ENCODE measurements around the gene OBSL1. TPM values are rescaled to one million over a fixed set of nuclear protein-coding genes. Genes with fewer than 3 reads are reported as not detected.
A peak's percentile ranks its signal among the peaks of the same experiment; 100 is the strongest.

The OBSL1 gene
- polyA plus RNA-seq, 2 donors, result 19.9 to 28.6 TPM

DNA sequence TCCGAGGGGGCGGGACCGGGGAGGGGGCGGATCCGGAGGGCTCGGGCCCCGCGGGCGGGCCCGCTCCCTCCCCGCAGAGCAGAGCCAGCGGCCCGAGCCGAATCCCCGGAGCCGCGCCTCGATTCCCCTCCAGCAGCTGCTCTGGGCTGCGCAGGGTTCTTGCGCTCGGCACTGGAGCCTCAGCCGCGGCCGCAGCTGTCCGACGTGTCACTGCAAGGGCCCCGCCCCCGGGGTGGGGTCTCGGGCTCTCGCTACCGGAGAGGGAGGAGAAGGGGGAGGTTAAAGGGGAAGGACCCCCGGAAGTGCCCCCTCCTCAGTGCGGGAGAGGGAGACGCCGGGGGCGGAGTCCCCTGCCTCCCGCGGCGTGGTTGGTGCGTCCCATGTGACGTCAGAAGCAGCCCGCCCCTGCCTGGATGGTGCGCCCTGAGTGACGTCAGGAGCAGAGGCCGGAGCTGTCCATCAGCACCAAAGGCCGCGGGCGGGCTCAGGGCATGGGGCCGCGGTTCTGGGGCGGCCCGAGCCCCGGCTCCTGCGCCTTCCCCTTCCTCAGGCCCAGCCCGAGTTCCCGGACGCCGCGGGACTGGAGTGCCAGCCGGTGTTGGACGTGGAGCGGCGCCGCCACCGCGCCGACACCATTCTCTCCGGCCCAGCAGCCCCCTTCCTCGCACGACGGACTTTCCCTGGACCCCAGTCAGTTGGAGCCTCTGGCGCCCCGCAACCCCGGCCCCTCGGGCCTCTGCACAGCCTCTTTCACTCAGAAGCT lies 27.6 kb downstream of the OBSL1 start, which contains the start of the genes CHPF and TMEM198:
Gene CHPF, minus strand, starts transcription at position 214 of the 763 bp plus-strand sequence. CDS start 271 bp downstream, outside the sequence.
Gene TMEM198, plus strand, starts transcription at position 433 of the 763 bp plus-strand sequence. CDS start 700 bp downstream, outside the sequence.
- peaks cover 0 to 15% of the 10 kb centered on the region in 2 donors for H3K4me1 ChIP-seq (ENCODE audit: control insufficient read depth in 2 of 2, insufficient read depth in 2 of 2, low read length in 1 of 2)
- no peaks in the 10 kb centered on the region for H3K9me3 ChIP-seq (ENCODE audit: control insufficient read depth in 2 of 2, insufficient read depth in 1 of 2, low read depth in 1 of 2, low read length in 1 of 2)
- 1% methylated on average over 66 to 75 of the region's 75 CpGs for WGBS, 2 donors
- no peaks in the 10 kb centered on the region for H3K27me3 ChIP-seq (ENCODE audit: control insufficient read depth in 1 of 2, insufficient read depth in 2 of 2, low read length in 2 of 2)
- peak within 1 kb of the TSS; percentile 66 to 70 for H3K4me3 ChIP-seq (ENCODE audit: low read depth in 1 of 2, low read length in 2 of 2)
- H3K36me3 ChIP-seq (ENCODE audit: control insufficient read depth in 2 of 2, insufficient read depth in 2 of 2, low read length in 1 of 2), result peaks cover 0 to 22% of the 10 kb centered on the region in 2 donors
- peak within 1 kb of the TSS; percentile 88 to 92 for H3K27ac ChIP-seq (ENCODE audit: low read depth in 2 of 2, low read length in 1 of 2)

DNA sequence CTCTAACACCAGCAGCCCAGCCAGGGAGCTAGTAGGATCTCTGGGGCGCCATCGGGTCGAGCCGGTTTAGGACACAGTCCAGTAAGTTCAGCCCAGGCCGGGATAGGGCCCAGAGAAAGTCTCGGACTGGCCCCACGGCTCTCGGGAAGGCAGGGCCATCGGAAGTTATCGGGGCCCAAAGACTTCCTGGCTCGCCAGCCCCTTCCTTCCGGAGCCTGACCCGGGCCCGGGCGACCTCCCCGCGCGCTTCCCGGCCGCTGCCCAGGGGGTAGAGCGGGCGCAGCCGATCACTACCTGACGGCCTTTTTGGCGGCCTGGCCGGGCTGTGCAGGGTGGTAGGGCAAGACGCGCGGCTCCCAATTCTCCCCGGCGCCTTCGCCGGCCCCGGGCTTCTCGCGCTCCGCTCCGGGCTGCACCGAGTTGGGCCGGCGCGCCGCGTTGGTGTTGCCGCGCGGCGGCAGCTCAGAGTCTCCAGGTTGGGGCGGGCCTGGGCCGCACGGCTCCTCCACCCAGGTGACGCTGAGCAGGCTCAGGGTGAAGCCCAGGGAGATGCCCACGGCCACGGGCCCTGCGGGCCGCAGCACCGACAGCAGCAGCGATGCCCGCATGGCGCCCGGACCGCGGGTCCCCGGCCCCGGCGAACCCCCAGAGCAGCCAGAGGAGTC lies 28.3 kb downstream of the OBSL1 start:
- Histone ChIP-seq H3K4me1 (ENCODE audit: control insufficient read depth in 2 of 2, insufficient read depth in 2 of 2, low read length in 1 of 2) (peaks cover 0 to 15% of the 10 kb centered on the region in 2 donors), H3K36me3 (ENCODE audit: control insufficient read depth in 2 of 2, insufficient read depth in 2 of 2, low read length in 1 of 2) (peaks cover 0 to 24% of the 10 kb centered on the region in 2 donors), H3K27me3 (ENCODE audit: control insufficient read depth in 1 of 2, insufficient read depth in 2 of 2, low read length in 2 of 2) (no peaks in the 10 kb centered on the region), H3K27ac (ENCODE audit: low read depth in 2 of 2, low read length in 1 of 2) (peak overlapping the region; percentile 88 to 92), H3K4me3 (ENCODE audit: low read depth in 1 of 2, low read length in 2 of 2) (peak overlapping the region; percentile 66 to 70), H3K9me3 (ENCODE audit: control insufficient read depth in 2 of 2, insufficient read depth in 1 of 2, low read depth in 1 of 2, low read length in 1 of 2) (no peaks in the 10 kb centered on the region)
- WGBS, 2 donors, result 0 to 1% methylated on average over 61 to 66 of the region's 66 CpGs

DNA sequence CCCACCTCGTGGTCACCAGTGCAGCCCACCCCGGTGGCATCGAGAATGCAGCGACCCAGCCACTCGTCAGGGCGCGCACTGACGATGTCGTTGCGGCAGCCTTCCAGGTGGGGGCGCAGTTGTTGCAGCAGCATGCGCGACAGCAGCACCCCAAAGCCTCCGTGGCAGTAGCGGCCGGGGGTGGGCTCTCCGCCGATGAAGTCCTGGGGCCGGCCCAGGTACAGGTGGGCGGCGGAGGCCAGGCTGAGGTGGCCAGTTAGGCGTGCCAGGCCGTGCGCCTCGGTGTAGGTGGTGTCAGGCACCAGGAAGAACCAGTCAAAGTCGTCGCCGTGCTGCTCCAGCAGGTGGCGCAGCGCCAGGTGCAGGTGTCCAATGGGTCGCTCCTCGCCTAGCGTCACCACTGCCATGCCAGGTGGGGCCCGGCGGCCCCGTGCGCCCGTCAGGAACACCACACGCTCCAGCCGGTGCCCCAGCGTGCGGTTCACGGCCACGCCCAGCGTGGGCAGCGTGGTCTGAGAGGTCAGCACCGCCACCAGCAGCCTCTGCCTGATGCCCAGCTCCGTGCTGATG lies 29.6 kb downstream of the OBSL1 start:
- H3K27ac ChIP-seq (ENCODE audit: low read depth in 2 of 2, low read length in 1 of 2), result peak overlapping the region in 1 of 2 donors; percentile 1
- H3K27me3 ChIP-seq (ENCODE audit: control insufficient read depth in 1 of 2, insufficient read depth in 2 of 2, low read length in 2 of 2), result no peaks in the 10 kb centered on the region
- 13 to 17% methylated on average over 44 to 48 of the region's 48 CpGs for WGBS, 2 donors
- H3K36me3 ChIP-seq (ENCODE audit: control insufficient read depth in 2 of 2, insufficient read depth in 2 of 2, low read length in 1 of 2), result peaks cover 0 to 24% of the 10 kb centered on the region in 2 donors
- peaks cover 0 to 15% of the 10 kb centered on the region in 2 donors for H3K4me1 ChIP-seq (ENCODE audit: control insufficient read depth in 2 of 2, insufficient read depth in 2 of 2, low read length in 1 of 2)
- no peaks in the 10 kb centered on the region for H3K9me3 ChIP-seq (ENCODE audit: control insufficient read depth in 2 of 2, insufficient read depth in 1 of 2, low read depth in 1 of 2, low read length in 1 of 2)
- H3K4me3 ChIP-seq (ENCODE audit: low read depth in 1 of 2, low read length in 2 of 2), result peak overlapping the region; percentile 17 to 41

DNA sequence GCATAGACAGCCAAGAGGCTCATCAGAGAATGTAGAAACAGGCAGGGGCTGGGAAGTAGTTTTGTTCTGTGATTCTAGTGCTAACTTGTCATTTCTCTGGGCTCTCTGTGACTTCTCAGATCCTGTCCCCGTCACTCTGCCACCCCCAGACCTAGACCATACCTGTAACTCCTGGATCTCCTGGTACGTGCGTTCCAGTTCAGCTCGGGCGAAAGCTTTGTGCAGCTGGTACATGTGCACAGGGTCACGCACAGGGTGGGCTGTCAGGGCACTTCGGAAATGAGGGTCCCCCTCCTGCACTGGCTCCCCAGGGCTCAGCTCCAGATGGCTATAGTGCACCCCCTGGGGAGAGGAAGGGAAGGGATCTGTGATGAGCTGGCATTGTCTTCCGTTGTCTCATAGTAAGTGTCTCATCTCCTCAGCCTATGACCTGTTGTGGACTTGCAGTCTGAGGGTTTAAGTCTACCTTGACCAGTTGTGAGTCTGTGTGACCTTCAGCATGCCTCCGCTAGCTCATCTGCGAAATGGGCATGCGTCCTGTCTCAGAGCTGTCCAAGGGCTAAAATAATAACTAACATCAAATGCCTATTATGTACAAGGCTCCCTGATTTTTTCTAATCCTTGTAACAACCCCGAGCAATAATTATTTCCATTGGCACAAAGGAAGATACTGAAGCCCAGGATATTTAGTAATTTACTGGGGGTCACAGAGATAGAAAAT lies 30.4 kb downstream of the OBSL1 start:
- 86 to 89% methylated on average over 12 of the region's 12 CpGs for WGBS, 2 donors
- Histone ChIP-seq H3K27me3 (ENCODE audit: control insufficient read depth in 1 of 2, insufficient read depth in 2 of 2, low read length in 2 of 2) (no peaks in the 10 kb centered on the region), H3K4me3 (ENCODE audit: low read depth in 1 of 2, low read length in 2 of 2) (no peak overlapping the region), H3K4me1 (ENCODE audit: control insufficient read depth in 2 of 2, insufficient read depth in 2 of 2, low read length in 1 of 2) (peaks cover 0 to 15% of the 10 kb centered on the region in 2 donors), H3K9me3 (ENCODE audit: control insufficient read depth in 2 of 2, insufficient read depth in 1 of 2, low read depth in 1 of 2, low read length in 1 of 2) (no peaks in the 10 kb centered on the region), H3K27ac (ENCODE audit: low read depth in 2 of 2, low read length in 1 of 2) (no peak overlapping the region), H3K36me3 (ENCODE audit: control insufficient read depth in 2 of 2, insufficient read depth in 2 of 2, low read length in 1 of 2) (peaks cover 0 to 24% of the 10 kb centered on the region in 2 donors)

DNA sequence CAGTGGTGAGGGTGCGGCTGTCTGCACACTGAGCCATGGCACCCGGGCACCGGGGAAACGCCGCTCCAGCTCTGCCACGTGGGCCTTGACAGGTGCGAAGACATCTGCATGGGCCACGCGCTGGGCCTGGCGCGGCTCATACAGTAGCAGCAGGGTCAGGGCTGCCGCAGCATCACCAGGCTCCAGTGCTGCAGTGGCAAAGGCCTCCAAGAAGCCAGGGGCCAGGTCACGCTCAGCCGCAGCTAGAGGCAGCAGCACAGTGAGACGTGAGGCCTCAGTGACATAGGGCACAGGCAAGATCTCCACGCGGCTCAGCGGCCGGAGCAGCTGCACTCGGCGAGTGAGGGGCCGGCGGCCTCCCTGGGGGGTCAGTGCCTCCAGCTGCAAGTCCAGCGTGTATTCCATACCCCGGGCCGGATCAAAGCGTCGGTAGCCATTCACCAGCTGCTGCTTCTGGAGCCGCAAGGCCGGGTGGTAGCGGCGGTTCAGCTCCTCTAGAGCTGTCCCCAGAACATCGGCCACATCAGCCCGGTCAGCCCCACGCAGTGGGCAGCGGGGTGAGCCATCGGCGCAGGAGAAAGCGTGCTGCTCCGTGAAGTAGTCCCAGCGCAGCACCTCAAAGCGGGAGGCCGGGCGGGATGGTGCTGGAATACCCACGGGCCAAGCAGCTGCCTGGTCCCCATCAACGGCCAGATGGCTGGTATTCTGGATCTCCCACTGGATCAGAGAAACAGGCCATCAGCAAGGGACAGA lies 31.2 kb downstream of the OBSL1 start:
- WGBS, 2 donors, result 94 to 95% methylated on average over 46 of the region's 46 CpGs
- Histone ChIP-seq H3K27ac (ENCODE audit: low read depth in 2 of 2, low read length in 1 of 2) (no peak overlapping the region), H3K27me3 (ENCODE audit: control insufficient read depth in 1 of 2, insufficient read depth in 2 of 2, low read length in 2 of 2) (no peaks in the 10 kb centered on the region), H3K4me3 (ENCODE audit: low read depth in 1 of 2, low read length in 2 of 2) (no peak overlapping the region), H3K36me3 (ENCODE audit: control insufficient read depth in 2 of 2, insufficient read depth in 2 of 2, low read length in 1 of 2) (peaks cover 0 to 24% of the 10 kb centered on the region in 2 donors), H3K4me1 (ENCODE audit: control insufficient read depth in 2 of 2, insufficient read depth in 2 of 2, low read length in 1 of 2) (peaks cover 0 to 15% of the 10 kb centered on the region in 2 donors), H3K9me3 (ENCODE audit: control insufficient read depth in 2 of 2, insufficient read depth in 1 of 2, low read depth in 1 of 2, low read length in 1 of 2) (no peaks in the 10 kb centered on the region)

DNA sequence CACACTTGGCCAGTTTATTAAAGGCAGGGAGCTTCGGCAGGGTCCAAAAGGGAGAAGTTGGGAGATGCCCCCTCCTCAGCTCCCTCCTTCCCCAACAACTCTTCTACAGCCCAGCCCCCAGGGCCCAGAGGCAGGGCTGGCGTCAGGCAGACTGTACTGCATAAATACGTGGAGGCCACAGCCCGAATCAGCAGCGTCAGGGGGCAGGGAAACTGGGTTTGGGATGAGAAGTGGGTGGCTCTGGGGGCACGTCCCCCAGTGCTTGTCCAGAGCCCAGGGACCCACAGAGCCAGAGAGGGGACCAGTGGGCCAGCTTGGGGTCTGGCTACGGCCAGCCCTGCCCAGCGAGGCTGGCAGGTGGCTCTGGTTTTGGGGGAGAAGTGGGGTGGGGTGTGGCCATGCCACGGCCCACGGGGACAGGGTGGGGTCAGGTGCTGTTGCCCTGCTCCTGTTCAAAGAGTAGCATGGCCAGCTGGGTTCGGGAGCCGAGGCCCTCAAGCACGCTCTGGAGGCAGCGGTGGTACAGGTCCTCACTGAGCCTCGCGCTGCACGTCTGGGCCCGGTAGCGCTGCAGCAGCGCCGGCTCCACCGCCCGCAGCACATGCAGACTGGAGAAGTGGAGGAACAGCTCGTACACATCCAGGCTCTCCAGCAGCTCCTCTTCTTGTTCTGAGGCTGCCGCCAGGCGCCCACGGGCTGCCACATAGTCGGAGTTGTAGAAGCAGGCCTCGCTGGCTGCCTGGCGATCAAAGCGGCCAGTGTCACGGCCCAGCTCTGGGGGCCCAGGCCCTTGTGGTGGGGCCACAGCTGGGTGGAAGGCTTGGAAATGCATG lies 32.2 kb downstream of the OBSL1 start:
- H3K4me3 ChIP-seq (ENCODE audit: low read depth in 1 of 2, low read length in 2 of 2), result no peak overlapping the region
- no peak overlapping the region for H3K27ac ChIP-seq (ENCODE audit: low read depth in 2 of 2, low read length in 1 of 2)
- 85 to 88% methylated on average over 32 of the region's 32 CpGs for WGBS, 2 donors

DNA sequence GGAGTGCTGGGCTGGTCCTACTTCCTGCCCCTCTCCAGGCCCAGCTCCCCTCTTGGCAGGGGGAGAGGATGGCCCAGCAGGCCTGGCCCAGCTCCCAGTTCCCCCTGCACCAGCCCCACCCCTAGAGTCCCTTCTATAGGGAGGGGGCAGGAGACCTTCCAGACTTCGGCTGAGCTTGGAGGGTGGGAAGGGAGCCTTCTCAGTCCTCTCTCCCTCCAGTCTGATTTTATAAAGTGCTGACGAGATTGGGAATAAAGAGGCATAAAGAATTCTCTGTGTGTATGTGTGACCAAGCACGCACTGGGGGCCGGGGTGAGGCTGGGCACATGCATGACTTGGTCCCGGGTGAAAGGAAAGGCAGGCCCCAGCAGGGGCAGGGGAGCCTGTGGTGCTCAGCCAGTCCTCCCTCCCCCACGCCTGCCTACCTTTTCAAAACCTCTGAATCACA lies 32.8 kb downstream of the OBSL1 start:
- H3K27ac ChIP-seq (ENCODE audit: low read depth in 2 of 2, low read length in 1 of 2), result no peak overlapping the region
- H3K27me3 ChIP-seq (ENCODE audit: control insufficient read depth in 1 of 2, insufficient read depth in 2 of 2, low read length in 2 of 2), result no peaks in the 10 kb centered on the region
- H3K4me1 ChIP-seq (ENCODE audit: control insufficient read depth in 2 of 2, insufficient read depth in 2 of 2, low read length in 1 of 2), result peaks cover 0 to 8% of the 10 kb centered on the region in 2 donors
- 60 to 63% methylated on average over 6 of the region's 6 CpGs for WGBS, 2 donors
- H3K36me3 ChIP-seq (ENCODE audit: control insufficient read depth in 2 of 2, insufficient read depth in 2 of 2, low read length in 1 of 2), result peaks cover 0 to 24% of the 10 kb centered on the region in 2 donors
- no peaks in the 10 kb centered on the region for H3K9me3 ChIP-seq (ENCODE audit: control insufficient read depth in 2 of 2, insufficient read depth in 1 of 2, low read depth in 1 of 2, low read length in 1 of 2)
- no peak overlapping the region for H3K4me3 ChIP-seq (ENCODE audit: low read depth in 1 of 2, low read length in 2 of 2)

More for the DNA sequence above, 32.2 kb downstream of the OBSL1 start:
- Histone ChIP-seq H3K9me3 (ENCODE audit: control insufficient read depth in 2 of 2, insufficient read depth in 1 of 2, low read depth in 1 of 2, low read length in 1 of 2) (no peaks in the 10 kb centered on the region), H3K36me3 (ENCODE audit: control insufficient read depth in 2 of 2, insufficient read depth in 2 of 2, low read length in 1 of 2) (peaks cover 0 to 24% of the 10 kb centered on the region in 2 donors), H3K4me1 (ENCODE audit: control insufficient read depth in 2 of 2, insufficient read depth in 2 of 2, low read length in 1 of 2) (peaks cover 0 to 10% of the 10 kb centered on the region in 2 donors), H3K27me3 (ENCODE audit: control insufficient read depth in 1 of 2, insufficient read depth in 2 of 2, low read length in 2 of 2) (no peaks in the 10 kb centered on the region)

All from esophagus (tissue), 2 donors.